ENCODE measurements around the gene FAM193B.
A peak's percentile ranks its signal among the peaks of the same experiment; 100 is the strongest.
"Not testable (repeated sequence)": the region's sequence is repeated elsewhere in the genome, so short reads cannot be mapped to it uniquely, and the experiment has no call there.

Gene FAM193B

GRCh38 chr5:177498013-177498787 is 56.2 kb downstream of the FAM193B start:
- no peak for DNase-seq

DNA sequence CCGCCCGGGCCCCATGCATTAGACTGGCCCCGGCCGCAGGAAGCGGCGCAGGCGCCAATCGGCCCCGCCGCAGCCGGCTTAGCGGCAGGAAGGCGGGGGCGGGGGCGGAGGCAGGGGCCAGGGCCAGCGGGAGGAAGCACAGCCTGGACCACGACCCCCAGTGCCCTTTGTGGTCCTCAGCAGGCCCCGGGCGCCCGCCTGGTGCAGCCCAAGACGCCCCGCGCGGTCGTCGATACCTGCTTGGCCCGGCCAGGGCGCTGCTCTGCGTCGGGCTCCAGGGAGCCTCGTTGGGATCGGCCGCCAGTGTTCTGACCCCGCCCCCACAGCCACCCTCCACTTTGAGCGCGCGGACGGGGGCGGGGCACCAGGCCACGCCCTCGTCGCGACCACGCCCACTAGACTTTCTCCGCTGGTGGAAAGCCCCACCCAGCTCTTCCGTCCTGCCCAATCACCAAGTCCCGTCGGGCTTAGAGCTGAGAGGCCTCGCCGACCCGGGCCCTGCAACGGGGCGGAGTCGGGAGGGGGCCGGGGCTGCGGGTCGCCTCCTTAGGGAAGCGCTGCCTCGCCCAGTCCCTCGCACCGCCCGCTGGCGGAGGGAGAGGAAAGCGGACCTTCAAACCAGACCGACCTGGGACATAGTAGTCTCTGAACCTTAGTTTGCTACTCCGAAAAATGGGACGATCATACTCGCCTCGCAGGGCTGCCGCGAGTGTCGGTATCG is 56.9 kb downstream of the FAM193B start, which contains the start of gene PDLIM7:
TSS of gene PDLIM7 (minus strand) at position 313 of the 721 bp plus-strand sequence. CDS start 1,092 bp downstream, outside the sequence.
- DNase-seq = peak; percentile 81

- DNase-seq = no peak
Observed at GRCh38 chr5:177496727-177497291, 57.6 kb downstream of the FAM193B start.

DNA sequence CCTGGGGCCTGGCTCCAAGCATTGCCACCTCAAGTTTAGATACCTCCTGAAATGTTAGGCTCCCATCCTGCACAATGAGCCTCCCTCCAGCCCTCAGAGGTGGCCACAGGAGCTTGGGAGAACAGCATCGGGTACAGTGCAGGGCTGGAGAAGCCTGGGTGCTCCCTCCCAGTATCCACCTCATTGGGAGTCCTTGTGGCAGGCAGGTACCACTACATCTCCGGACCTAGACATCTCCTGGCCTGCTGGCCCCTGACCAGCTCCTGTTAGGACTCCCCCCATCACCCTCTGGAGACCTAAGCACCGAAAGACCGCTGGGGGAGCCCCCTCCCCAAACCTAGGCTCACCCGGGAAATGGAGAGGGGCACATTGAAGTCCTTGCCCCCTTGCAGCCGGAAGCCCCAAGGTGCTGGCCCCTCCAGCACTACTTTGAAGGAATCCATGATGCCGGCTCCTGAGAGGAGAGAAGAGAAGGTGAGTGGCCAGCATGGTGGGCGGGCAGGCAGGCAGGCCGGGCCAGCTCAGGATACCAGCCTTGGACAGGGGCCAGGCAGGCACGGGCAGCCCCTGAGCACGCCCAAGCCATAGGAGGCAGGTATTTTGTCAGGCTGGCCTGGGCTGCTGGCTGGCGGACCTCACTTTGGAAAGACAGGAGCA is 58.2 kb downstream of the FAM193B start:
- no peak for DNase-seq

GRCh38 chr5:177495243-177496060 is 58.9 kb downstream of the FAM193B start:
- no peak for DNase-seq

DNA sequence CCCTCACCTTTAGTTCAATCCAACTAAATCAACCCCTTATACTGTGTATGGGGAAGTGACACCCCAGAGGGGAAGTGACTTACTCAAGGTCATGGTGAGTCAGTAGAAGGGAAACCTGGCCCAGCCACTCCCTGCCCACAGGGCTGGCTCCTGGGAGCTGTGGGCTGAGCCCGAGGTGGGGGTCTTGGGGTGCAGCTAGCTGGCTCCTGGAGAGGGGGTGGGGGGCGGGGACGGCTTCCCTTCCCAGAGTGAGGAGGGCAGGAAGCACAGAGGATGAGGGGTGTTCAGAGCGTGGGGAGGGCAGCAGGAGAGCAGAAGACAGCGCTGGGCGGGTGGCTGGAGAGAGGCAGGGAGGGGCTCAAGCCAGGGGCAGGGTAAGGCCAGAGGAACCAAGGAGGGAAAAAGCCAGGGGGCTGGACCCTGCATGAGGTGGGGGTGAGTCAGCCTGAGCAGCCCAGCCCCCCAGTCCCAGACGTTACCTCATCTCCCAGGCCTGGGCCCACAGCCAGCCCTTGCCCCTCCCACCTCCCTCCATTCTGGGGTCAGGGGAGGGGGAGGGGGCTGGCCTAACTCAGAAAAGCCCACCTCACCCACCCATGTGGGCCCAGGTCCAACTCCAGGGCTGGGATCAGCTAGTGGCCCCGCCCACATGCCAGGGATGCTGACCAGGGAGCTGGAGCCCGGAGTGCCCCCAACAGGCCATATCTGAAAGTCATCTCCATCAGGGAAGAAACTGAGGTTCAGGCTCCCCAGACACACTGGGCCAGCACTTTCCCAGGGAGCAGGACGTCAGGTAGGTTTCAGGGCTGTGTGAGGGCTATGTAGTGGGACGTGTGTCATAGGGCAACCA is 59.8 kb downstream of the FAM193B start:
- DNase-seq = no peak

DNA sequence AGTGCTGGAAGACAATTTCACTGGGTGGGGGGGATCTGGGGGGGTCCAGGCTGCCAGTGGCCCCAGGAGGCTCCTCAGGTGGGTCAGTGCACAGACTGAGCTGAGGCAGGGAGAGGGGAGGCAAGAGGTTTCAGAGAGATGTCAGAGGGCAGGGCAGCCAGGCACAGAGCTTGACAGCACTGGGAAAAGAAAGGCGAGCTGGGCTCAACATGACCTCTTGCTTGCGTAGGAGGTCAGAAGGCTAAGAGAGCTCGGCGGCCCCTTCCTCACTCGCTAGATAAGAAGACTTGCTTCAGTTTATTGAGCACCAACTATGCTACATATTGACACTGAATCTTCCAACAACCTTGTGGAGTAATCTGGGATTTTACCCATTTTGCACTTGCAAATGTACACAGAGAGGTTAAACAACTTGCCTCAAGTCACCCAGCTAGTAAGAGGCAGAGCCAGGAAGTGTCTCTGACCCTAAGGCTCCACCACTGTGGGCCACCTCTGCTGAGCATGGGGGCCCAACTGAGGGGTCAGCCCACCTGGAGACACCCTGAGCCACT is 60.5 kb downstream of the FAM193B start:
- DNase-seq = no peak

- no peak for DNase-seq
Observed at GRCh38 chr5:177492841-177493240, 61.5 kb downstream of the FAM193B start.

DNA sequence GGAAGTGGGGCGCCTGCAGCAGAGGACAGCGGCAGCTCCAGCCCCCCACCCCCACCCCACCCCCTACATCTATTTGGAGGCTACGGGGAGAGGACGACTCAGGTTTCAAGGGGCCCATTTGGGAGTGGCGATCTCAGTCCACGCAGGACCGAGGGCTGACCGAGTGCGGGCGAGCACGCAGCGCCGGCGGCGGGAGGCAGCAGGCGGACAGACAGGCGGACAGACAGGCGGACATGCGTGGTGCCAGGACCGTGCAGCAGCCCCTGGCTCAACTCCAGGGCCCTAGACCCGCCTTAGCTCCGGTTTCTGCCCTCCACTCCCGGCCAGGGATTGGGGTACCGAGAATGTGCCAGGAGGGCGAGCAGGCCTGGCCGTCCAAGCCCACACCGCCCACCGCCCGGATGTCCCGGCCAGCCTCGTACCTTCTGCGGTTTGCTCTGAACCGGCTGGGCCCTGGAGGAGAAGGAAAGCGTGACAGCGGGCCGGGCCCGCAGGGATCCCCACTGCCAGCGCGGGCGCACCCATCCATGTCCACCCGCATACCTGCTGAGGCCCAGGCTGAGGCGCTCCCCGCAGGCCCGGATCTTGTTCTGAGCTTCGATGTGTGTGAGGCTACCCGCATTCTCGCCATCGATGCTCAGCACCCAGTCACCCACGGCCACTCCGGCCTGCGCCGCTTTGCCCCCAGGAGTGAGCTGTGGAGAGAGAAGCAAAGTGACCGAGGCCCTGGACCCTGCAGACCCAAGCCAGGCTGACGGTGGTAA is 62.2 kb downstream of the FAM193B start:
- DNase-seq = no peak

DNA sequence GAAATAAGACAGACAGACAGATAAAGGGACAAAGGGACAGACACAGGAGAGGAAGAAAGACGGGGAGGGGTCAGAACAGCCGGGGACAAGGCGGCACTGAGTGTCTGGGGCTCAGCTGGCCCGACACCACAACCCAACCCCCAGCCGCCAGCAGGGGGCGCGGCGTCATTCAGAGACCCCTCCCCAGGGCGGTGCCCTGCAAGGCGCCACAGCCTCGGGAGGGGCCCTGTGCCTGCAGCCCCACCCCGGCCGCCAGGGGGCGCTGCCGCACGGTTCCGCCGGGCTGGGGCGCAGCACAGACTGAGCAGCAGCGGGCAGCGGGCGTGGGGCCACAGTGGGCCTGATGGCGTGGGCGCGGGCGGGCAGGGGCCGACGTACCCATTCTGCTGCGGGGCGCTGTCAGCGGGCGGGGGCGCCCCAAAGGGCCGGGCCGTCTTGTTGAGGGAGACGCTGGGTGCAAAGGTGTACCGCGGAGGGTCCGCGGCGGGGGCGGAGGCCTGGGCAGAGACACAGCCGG is 62.9 kb downstream of the FAM193B start:
- DNase-seq = no peak

DNA sequence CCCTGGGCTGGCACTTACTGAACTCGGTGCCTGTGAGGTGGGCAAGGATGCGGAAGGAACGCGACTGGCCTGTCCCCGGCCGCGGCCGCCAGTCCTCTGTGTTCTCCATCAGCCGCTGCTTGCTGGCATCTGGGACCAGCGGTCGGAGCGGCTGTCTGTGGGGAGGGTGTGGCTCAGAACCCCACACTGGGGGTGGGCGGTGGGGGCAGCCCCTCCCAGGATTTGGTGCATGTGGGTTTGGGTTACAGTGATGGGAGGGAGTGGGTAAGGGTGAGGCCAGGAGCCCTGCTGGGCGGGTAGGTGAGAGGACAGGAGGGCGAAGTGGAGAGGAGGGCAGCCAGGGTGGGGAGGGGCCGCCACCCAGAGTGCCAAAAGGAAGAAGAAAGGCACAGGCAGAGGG is 63.4 kb downstream of the FAM193B start:
- no peak for DNase-seq

DNA sequence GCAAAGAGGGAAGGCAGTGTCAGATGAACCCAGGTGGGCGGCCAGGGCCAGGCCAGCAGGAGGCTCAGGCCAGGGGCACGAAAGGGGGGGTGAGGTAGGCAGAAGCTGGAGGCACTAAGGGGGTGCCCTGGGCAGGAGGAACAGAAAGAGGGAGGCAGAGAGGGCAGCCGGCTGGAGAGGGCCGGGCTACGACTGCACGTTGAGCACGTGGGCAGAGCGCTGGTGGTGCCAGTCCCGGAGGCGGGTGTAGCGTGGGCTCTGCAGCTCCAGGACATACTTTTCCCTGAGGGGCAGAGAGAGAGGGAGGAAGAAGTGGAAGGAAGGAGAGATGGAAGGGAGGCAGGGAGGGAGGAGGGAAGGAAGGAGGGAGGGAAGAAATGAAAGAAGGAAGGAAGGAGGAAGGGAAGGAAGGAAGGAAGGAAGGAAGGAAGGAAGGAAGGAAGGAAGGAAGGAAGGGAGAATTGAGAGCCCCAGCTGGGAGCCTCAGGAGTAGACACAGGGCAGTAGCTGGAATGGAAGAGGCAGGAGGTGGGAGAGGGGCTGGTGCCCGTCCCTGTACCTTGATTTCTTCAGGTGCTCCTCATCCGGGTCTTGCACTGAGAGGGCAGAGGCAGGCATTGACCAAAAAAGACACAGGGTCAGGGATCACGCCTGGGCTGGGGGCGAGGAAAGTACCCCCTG is 63.9 kb downstream of the FAM193B start:
- no peak for DNase-seq

DNA sequence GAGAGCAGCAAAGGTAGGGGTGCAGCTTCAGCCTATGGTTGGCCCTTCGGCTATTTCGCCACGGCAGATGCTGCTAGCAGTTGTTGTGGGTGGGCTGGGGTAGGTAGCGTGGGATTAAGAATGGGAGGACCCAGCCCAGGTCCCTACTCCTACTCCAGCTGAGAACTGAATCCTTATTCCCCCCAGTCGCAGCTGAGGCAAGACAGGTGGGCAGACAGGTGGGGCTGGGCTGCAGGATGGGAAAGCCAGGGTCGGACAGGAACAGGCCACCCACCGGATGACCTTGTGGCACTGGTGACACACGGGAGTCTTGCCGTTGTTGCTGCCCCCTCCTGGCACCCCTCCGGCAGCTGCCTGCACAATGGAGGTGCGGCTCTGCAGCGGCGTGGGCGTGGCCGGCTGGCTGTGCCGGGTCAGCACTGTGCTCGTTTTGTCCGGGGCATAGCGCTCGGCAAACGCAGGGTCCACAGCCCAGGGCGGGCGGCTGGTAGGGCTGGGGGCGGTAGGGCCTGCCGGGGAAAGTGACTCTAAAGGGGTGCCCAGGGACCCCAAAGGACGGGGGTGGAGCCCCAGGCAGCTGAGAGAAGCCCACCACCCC is 65.1 kb downstream of the FAM193B start:
- no peak for DNase-seq

DNA sequence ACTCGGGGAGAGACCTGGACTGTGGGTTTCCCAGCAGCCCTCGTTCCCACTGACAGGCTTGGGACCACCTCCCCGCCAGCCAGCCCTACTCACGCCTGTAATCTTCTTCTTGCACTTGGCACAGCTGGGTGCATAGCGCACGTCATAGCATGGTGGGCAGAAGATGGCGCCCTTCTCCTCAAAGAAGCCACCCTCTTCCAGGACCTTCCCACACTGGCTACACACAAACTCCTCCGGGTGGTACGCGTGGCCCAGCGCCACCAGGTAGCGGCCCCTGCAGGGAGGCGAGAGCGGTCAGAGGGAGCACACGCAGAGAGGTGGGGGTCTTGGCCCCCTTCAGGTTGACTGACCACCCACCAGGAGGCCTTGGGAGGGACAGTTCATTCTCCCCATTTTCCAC is 66.4 kb downstream of the FAM193B start:
- no peak for DNase-seq

GRCh38 chr5:177487144-177487543 is 67.2 kb downstream of the FAM193B start:
- no peak for DNase-seq

GRCh38 chr5:177486256-177486655 is 68.1 kb downstream of the FAM193B start:
- DNase-seq = no peak

DNA sequence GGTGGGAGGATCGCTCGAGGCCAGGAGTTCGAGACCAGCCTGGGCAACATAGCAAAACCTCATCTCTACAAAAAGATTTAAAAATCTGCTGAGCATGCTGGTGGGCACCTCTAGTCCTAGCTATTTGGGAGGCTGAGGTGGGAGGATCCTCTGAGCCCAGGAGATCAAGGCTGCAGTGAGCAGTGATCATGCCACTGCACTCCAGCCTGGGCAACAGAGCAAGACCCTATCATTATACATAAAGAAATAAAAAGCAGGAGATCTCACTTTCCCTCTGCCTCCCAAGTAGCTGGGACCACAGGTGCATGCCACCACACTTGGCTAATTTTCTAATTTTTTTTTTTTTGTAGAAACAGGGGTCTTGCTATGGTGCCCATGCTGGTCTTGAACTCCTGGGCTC is 68.6 kb downstream of the FAM193B start:
- DNase-seq = not testable (repeated sequence)

DNA sequence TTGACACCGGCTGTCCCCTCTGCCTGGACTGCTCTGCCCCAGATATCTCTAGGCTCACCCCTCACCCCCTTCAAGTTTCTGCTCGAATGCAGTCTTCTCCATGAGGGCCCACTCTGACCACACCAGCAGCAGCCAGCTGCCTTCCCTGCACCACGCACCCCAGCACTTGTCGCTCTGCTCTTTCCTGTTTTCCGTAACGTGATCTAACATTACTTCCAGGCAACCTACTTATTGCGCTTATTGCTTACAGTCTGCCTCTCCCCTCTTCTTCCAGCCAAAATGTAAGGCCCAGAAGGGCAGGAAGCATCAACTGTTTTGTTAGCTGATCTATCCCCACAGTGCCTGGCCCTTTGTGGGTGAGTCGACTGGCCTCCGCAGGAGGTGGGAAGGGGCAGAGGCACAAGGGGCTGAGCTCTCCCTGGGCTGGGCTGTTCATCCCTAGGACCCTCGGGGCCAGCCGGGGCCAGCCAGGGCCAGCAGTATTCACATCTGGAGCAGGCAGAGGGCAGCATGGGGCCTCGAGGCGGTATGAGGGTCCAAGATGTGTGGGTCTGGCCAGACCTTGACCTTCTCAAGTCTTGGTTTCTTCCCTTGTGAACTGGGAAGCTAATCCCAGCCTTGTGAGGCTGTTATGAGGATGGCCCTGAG is 69.3 kb downstream of the FAM193B start:
- no peak for DNase-seq
